Mesothelial cell of epicardium (in vitro differentiated cells): Measurements from ENCODE around the gene AKAP7. TPM values are rescaled to one million over a fixed set of nuclear protein-coding genes. Genes with fewer than 3 reads are reported as not detected.

Source experiments
- DNase-seq, 2 experiments: peaks; one replicate each; pipeline ENCODE4 v3.0.0; 2021; ENCODE audit warnings: low spot score in 2 of 2; ENCODE audit not compliant: unreplicated experiment in 2 of 2
- H3K27ac Mint-ChIP-seq: 2 replicates; pipeline ENCODE4 v1.8.0; 2021; ENCODE audit warnings: mixed read lengths
- H3K27me3 Mint-ChIP-seq: 2 replicates; pipeline ENCODE4 v1.8.0; 2021; ENCODE audit warnings: low read depth, mixed read lengths
- H3K36me3 Mint-ChIP-seq: 2 replicates; pipeline ENCODE4 v1.8.0; 2021; ENCODE audit warnings: mixed read lengths
- H3K4me1 Mint-ChIP-seq: 2 replicates; pipeline ENCODE4 v1.8.0; 2021; ENCODE audit warnings: mixed read lengths
- H3K4me3 Mint-ChIP-seq: 2 replicates; pipeline ENCODE4 v1.8.0; 2021; ENCODE audit warnings: mild to moderate bottlenecking, moderate library complexity, mixed read lengths
- H3K9me3 Mint-ChIP-seq: 2 replicates; pipeline ENCODE4 v1.8.0; 2021; ENCODE audit warnings: mixed read lengths
- CTCF ChIP-seq: fragments of 200-600 bp; sonication (generic); IDR thresholded peaks from one replicate; pipeline ENCODE4 v1.5.0; 2021; ENCODE audit warnings: antibody characterized with exemption; ENCODE audit not compliant: unreplicated experiment
- total RNA-seq: library from RNA; stranded (reverse); gene quantifications from 3 replicates; pipeline ENCODE4 v1.2.1, GENCODE V29; 2021

The AKAP7 gene
- total RNA-seq, 1 donor from 2014 or later = 10.0 TPM

GRCh38 chr6:131116321-131116720 is 18.9 kb upstream of the AKAP7 start:
- H3K36me3 Mint-ChIP-seq = peaks cover 1% of the 10 kb centered on the region
- no peak for DNase-seq
- no peak overlapping the region for H3K4me3 Mint-ChIP-seq
- H3K27ac Mint-ChIP-seq = no peak overlapping the region
- H3K27me3 Mint-ChIP-seq = no peaks in the 10 kb centered on the region
- no peak for TF ChIP-seq CTCF
- peaks cover 3% of the 10 kb centered on the region for H3K4me1 Mint-ChIP-seq
- peaks cover 9% of the 10 kb centered on the region for H3K9me3 Mint-ChIP-seq

GRCh38 chr6:131116755-131117360 is 18.4 kb upstream of the AKAP7 start:
- Mint-ChIP-seq H3K27ac (no peak overlapping the region), H3K27me3 (no peaks in the 10 kb centered on the region), H3K4me3 (no peak overlapping the region), H3K9me3 (peaks cover 9% of the 10 kb centered on the region), H3K4me1 (peaks cover 3% of the 10 kb centered on the region), H3K36me3 (peaks cover 1% of the 10 kb centered on the region)
- no peak for DNase-seq
- peak; percentile 21 for TF ChIP-seq CTCF

- no peak for DNase-seq
- Mint-ChIP-seq H3K4me1 (no peaks in the 10 kb centered on the region), H3K27me3 (no peaks in the 10 kb centered on the region), H3K4me3 (no peak overlapping the region), H3K36me3 (peaks cover 1% of the 10 kb centered on the region), H3K27ac (no peak overlapping the region), H3K9me3 (peaks cover 9% of the 10 kb centered on the region)
- TF ChIP-seq CTCF = no peak
Measured at GRCh38 chr6:131117878-131118277, 17.4 kb upstream of the AKAP7 start.

GRCh38 chr6:131122007-131122406 is 13.3 kb upstream of the AKAP7 start:
- Mint-ChIP-seq H3K4me1 (peaks cover 4% of the 10 kb centered on the region), H3K27me3 (no peaks in the 10 kb centered on the region), H3K36me3 (no peaks in the 10 kb centered on the region), H3K27ac (no peak overlapping the region), H3K4me3 (no peak overlapping the region), H3K9me3 (peaks cover 7% of the 10 kb centered on the region)
- no peak for TF ChIP-seq CTCF
- DNase-seq = no peak

GRCh38 chr6:131122516-131122915 is 12.8 kb upstream of the AKAP7 start:
- H3K4me1 Mint-ChIP-seq = peaks cover 4% of the 10 kb centered on the region
- no peak for TF ChIP-seq CTCF
- H3K27ac Mint-ChIP-seq = no peak overlapping the region
- DNase-seq = no peak
- H3K27me3 Mint-ChIP-seq = no peaks in the 10 kb centered on the region
- peaks cover 5% of the 10 kb centered on the region for H3K9me3 Mint-ChIP-seq
- no peaks in the 10 kb centered on the region for H3K36me3 Mint-ChIP-seq
- H3K4me3 Mint-ChIP-seq = no peak overlapping the region
